Lower leg skin (tissue), 3 donors: Measurements from ENCODE around the gene TBC1D10A.

Source experiments
- POLR2A ChIP-seq, 2 donors: fragments of 450-650 bp; IDR thresholded peaks; one replicate each; pipeline ENCODE4 v1.6.1; 2016 to 2017; ENCODE audit warnings: antibody characterized with exemption in 2 of 2, mild to moderate bottlenecking in 1 of 2, moderate library complexity in 1 of 2
- TF ChIP-seq, protein P1 (sequence below), 3 donors: fragments of 450-650 bp; IDR thresholded peaks; one replicate each; pipeline ENCODE4 v1.5.1; 2016; ENCODE audit warnings: antibody characterized with exemption in 3 of 3, mild to moderate bottlenecking in 3 of 3, moderate library complexity in 2 of 3

DNA sequence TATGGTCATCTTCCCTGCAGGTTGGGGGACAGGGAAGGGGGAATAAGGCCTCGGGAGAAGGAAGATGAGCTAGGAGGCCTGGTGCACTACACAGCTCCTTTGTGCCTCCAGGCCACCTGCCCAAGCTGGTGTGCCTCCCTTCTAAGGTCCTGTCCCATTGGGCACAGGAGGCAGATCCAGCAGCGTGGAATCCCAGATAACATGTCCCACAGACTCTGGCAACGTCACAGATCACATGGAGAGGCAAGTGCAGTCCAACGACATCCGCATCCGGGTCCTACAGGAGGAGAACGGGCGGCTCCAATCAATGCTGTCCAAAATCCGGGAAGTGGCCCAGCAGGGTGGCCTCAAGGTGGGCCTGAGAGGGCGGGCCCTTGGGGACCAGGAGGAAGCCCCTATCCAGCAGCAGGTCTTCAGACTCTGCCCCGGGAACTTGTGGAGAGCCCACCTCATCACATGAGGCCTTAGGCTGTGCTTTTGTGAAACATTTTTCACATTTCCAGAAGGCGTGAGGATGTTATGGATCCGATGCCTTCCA is 48.6 kb upstream of the TBC1D10A start:
- TF ChIP-seq, protein P1, sequence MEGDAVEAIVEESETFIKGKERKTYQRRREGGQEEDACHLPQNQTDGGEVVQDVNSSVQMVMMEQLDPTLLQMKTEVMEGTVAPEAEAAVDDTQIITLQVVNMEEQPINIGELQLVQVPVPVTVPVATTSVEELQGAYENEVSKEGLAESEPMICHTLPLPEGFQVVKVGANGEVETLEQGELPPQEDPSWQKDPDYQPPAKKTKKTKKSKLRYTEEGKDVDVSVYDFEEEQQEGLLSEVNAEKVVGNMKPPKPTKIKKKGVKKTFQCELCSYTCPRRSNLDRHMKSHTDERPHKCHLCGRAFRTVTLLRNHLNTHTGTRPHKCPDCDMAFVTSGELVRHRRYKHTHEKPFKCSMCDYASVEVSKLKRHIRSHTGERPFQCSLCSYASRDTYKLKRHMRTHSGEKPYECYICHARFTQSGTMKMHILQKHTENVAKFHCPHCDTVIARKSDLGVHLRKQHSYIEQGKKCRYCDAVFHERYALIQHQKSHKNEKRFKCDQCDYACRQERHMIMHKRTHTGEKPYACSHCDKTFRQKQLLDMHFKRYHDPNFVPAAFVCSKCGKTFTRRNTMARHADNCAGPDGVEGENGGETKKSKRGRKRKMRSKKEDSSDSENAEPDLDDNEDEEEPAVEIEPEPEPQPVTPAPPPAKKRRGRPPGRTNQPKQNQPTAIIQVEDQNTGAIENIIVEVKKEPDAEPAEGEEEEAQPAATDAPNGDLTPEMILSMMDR (IDR thresholded peaks at IDR 0.05) = no peak
- no peak for TF ChIP-seq POLR2A (IDR thresholded peaks at IDR 0.05)
